SK-N-MC (cell line): Measurements from ENCODE around the gene CCR4.
"Not testable (repeated sequence)": the region's sequence is repeated elsewhere in the genome, so short reads cannot be mapped to it uniquely, and the experiment has no call there.

Experiments used
- DNase-seq: peaks from one replicate; pipeline ENCODE4 v3.0.0-alpha.2; 2011; ENCODE audit warnings: low read depth, low spot score
- H3K27ac ChIP-seq: fragments of 200-600 bp; sonication (generic); 2 replicates; pipeline ENCODE4 v1.5.1; 2016; ENCODE audit warnings: mixed run types
- H3K36me3 ChIP-seq: fragments of 200-600 bp; sonication (generic); 2 replicates; pipeline ENCODE4 v1.6.1; 2017; ENCODE audit warnings: antibody characterized with exemption, low read length, mixed read lengths; ENCODE audit not compliant: insufficient read depth
- H3K4me3 ChIP-seq: fragments of 200-600 bp; sonication (generic); 2 replicates; pipeline ENCODE4 v1.5.1; 2016
- H3K9ac ChIP-seq: fragments of 200-600 bp; sonication (generic); 2 replicates; pipeline ENCODE4 v1.8.0; 2017; ENCODE audit warnings: mixed run types, mixed read lengths; ENCODE audit not compliant: insufficient read length
- H3K9me3 ChIP-seq: fragments of 200-600 bp; sonication (generic); 2 replicates; pipeline ENCODE4 v1.6.1; 2017; ENCODE audit warnings: low read depth, mild to moderate bottlenecking, antibody characterized with exemption, low read length, moderate library complexity, mixed read lengths
- EZH2 ChIP-seq: fragments of 200-600 bp; sonication (generic); IDR thresholded peaks from one replicate; pipeline ENCODE4 v1.6.1; 2017; ENCODE audit warnings: antibody characterized with exemption
- FOXP2 ChIP-seq: optimal IDR thresholded peaks from 2 replicates; pipeline ENCODE3; 2011; ENCODE audit warnings: mild to moderate bottlenecking, moderate library complexity; ENCODE audit not compliant: insufficient read depth; ENCODE audit errors: extremely low read length, control extremely low read depth
- POLR2AphosphoS5 ChIP-seq: IDR thresholded peaks from 2 replicates; pipeline ENCODE4 v1.6.1; 2012; ENCODE audit warnings: mild to moderate bottlenecking, low read depth, low read length, borderline replicate concordance

CCR4 gene

DNA sequence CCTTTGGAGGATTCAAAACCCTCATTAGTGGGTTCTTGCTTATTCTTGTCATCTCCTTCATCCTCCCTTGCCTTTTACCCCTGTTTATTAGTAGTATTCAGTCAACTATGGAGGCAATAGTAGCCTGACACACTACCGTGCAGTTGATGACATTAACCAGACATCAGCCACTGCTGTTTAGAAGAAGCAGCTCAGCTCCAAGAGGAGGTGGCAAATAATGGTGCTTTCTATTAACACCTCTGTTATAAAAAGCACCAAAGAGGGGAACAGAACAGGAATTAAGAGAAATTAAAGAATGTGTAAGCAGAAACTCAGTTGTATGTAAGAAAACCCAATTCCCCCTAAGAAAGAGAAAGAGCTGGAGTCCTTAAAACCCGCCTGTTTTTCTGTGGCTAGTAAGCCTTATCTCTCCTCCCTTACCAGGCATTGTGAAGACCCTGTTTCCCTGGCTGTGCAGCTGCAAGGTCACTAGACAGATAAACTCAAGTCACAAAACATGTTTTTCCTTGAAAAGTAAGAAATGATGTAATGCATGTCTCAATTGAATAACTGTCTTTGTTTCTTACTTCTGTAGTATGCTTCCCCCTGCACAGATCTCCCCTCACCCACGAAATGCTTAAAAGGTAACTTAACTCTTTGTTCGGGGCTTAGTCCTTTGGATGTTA lies 21.2 kb downstream of the CCR4 start:
- no peak overlapping the region for H3K9ac ChIP-seq
- H3K9me3 ChIP-seq = no peaks in the 10 kb centered on the region
- no peaks in the 10 kb centered on the region for H3K36me3 ChIP-seq
- no peak overlapping the region for H3K27ac ChIP-seq
- H3K4me3 ChIP-seq = no peak overlapping the region
- TF ChIP-seq FOXP2 = no peak
- no peak for TF ChIP-seq EZH2
- no peak for TF ChIP-seq POLR2AphosphoS5
- DNase-seq = no peak

- TF ChIP-seq EZH2 (no peak), POLR2AphosphoS5 (no peak), FOXP2 (no peak)
- Histone ChIP-seq H3K9me3 (no peaks in the 10 kb centered on the region), H3K4me3 (no peak overlapping the region), H3K36me3 (no peaks in the 10 kb centered on the region), H3K27ac (no peak overlapping the region), H3K9ac (no peak overlapping the region)
- no peak for DNase-seq
Measured at GRCh38 chr3:32973982-32974381, 22.5 kb downstream of the CCR4 start.

- Histone ChIP-seq H3K36me3 (no peaks in the 10 kb centered on the region), H3K27ac (no peak overlapping the region), H3K9me3 (no peaks in the 10 kb centered on the region), H3K4me3 (no peak overlapping the region), H3K9ac (no peak overlapping the region)
- DNase-seq = no peak
- no peak for TF ChIP-seq FOXP2
- no peak for TF ChIP-seq EZH2
- no peak for TF ChIP-seq POLR2AphosphoS5
Measured at GRCh38 chr3:32975891-32976595, 24.6 kb downstream of the CCR4 start.

- Histone ChIP-seq H3K9ac (no peak overlapping the region), H3K36me3 (no peaks in the 10 kb centered on the region), H3K4me3 (no peak overlapping the region), H3K9me3 (no peaks in the 10 kb centered on the region), H3K27ac (no peak overlapping the region)
- no peak for DNase-seq
- TF ChIP-seq FOXP2 (no peak), EZH2 (no peak), POLR2AphosphoS5 (no peak)
Measured at GRCh38 chr3:32977861-32978260, 26.4 kb downstream of the CCR4 start.

- DNase-seq = no peak
- Histone ChIP-seq H3K9ac (no peak overlapping the region), H3K9me3 (no peaks in the 10 kb centered on the region), H3K36me3 (no peaks in the 10 kb centered on the region), H3K27ac (no peak overlapping the region), H3K4me3 (no peak overlapping the region)
- no peak for TF ChIP-seq FOXP2
- TF ChIP-seq POLR2AphosphoS5 = no peak
- no peak for TF ChIP-seq EZH2
Measured at GRCh38 chr3:32978331-32978730, 26.9 kb downstream of the CCR4 start.

DNA sequence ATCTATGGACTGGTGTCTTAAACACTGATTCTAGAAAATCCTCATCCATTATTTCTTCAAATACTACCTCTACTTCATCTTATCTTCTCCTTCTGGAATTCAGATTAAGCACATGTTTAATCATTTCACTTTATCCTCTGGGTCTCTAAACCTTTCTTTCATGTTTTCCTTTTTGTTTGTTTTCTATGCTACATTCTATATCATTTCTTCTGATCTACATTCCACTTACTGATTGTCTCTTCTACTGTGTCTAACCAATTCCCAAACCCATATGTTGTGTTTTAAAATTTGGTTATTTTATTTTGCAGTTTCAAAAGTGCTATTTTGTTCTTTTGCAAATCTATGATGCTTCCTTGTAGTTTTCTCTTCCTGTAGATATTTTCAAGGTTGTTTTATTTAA lies 31.7 kb downstream of the CCR4 start:
- TF ChIP-seq FOXP2 (no peak), EZH2 (no peak), POLR2AphosphoS5 (no peak)
- no peaks in the 10 kb centered on the region for H3K36me3 ChIP-seq
- no peak overlapping the region for H3K9ac ChIP-seq
- no peaks in the 10 kb centered on the region for H3K9me3 ChIP-seq
- DNase-seq = no peak
- no peak overlapping the region for H3K4me3 ChIP-seq
- H3K27ac ChIP-seq = no peak overlapping the region

GRCh38 chr3:32984918-32985317 lies 33.5 kb downstream of the CCR4 start:
- not testable (repeated sequence) for H3K4me3 ChIP-seq, H3K9me3 ChIP-seq, H3K27ac ChIP-seq, H3K36me3 ChIP-seq, H3K9ac ChIP-seq, DNase-seq

GRCh38 chr3:32989171-32989570 lies 37.7 kb downstream of the CCR4 start:
- H3K9me3 ChIP-seq = no peaks in the 10 kb centered on the region
- no peak overlapping the region for H3K9ac ChIP-seq
- no peak overlapping the region for H3K4me3 ChIP-seq
- H3K36me3 ChIP-seq = no peaks in the 10 kb centered on the region
- TF ChIP-seq EZH2 = no peak
- TF ChIP-seq FOXP2 = no peak
- TF ChIP-seq POLR2AphosphoS5 = no peak
- DNase-seq = no peak
- H3K27ac ChIP-seq = no peak overlapping the region

DNA sequence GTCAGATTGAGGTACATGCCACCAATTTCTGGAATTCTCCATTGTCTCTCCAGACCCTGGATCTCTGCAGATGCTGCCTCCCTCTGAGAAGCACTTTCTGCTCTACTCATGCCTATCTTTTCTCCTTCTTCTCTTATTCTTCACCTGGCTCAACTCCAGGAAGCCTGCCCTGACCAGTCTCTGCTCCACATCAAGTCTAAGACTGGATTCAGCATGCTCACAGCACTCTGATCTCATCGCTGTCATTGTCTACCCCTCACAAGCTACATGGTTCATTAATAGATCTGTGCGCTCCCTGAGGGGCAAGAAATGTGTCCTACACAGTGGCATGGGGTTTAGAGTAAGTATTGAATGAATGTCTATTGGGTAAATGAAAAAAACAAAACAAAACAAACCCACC lies 38.7 kb downstream of the CCR4 start:
- Histone ChIP-seq H3K9me3 (no peaks in the 10 kb centered on the region), H3K27ac (no peak overlapping the region), H3K9ac (no peak overlapping the region), H3K36me3 (no peaks in the 10 kb centered on the region), H3K4me3 (no peak overlapping the region)
- no peak for DNase-seq
- TF ChIP-seq FOXP2 (no peak), EZH2 (no peak), POLR2AphosphoS5 (no peak)
